Measurements from ENCODE around the gene TINCR.
"Not testable (repeated sequence)": the region's sequence is repeated elsewhere in the genome, so short reads cannot be mapped to it uniquely, and the experiment has no call there.

Gene TINCR

GRCh38 chr19:5558101-5558621 lies 9.6 kb downstream of the TINCR start:
- no peak for DNase-seq (ENCODE audit: low read depth in 2 of 2)

- no peak for DNase-seq (ENCODE audit: low read depth in 2 of 2)
These were observed 10.1 kb downstream of the TINCR start for GRCh38 chr19:5557691-5558090.

GRCh38 chr19:5554828-5555227 lies 12.9 kb downstream of the TINCR start:
- no peak for DNase-seq (ENCODE audit: low read depth in 2 of 2)

- DNase-seq (ENCODE audit: low read depth in 2 of 2), result no peak
These were observed 13.9 kb downstream of the TINCR start for GRCh38 chr19:5553892-5554291.

- peak in 1 of 2 experiments; percentile 8 for DNase-seq (ENCODE audit: low read depth in 2 of 2)
These were observed 19.9 kb downstream of the TINCR start for GRCh38 chr19:5547881-5548280.

DNA sequence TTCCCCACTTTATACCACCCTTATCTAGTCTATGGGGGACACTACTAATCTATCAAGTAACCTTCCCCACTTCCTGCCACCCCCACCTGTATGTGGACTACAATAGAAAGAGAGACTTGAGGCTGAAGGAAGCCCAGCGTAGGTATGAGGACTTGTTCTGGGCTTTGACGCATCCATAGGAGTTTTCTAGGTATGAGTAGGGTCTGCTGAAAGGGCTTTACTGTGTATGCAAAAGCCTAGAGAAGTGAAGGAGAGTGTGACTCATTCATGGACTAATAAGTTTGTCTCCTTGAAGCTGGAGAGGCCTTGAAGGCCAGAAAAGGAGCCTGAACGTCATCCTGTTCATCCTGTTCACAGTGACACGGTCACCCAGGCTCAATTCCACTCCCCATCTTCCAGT lies 21.8 kb downstream of the TINCR start:
- DNase-seq (ENCODE audit: low read depth in 2 of 2), result no peak

DNA sequence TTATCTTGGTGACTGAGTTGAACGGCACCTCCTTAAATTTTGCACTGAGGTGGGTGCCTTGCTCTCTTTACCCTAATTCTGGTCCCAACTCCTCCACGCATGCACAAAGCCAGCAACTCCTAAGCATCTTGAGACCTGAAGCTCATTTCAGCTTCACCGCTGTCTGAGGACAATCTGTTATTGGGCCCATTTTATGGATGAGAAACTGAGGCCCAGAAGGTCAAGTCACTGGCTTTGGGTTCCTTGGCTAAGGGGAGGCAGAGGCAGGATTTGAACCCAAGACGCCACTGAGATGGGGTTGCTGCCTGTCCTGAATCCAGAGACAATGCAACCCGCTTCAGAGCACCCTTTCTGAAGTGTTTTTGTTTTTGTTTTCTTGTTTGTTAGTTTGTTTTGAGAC lies 22.7 kb downstream of the TINCR start:
- DNase-seq (ENCODE audit: low read depth in 2 of 2), result no peak

GRCh38 chr19:5542665-5543064 lies 25.1 kb downstream of the TINCR start:
- no peak for DNase-seq (ENCODE audit: low read depth in 2 of 2)

GRCh38 chr19:5541456-5541855 lies 26.3 kb downstream of the TINCR start:
- no peak for DNase-seq (ENCODE audit: low read depth in 2 of 2)

- no peak for DNase-seq (ENCODE audit: low read depth in 2 of 2)
These were observed 27.5 kb downstream of the TINCR start for GRCh38 chr19:5540208-5540607.

DNA sequence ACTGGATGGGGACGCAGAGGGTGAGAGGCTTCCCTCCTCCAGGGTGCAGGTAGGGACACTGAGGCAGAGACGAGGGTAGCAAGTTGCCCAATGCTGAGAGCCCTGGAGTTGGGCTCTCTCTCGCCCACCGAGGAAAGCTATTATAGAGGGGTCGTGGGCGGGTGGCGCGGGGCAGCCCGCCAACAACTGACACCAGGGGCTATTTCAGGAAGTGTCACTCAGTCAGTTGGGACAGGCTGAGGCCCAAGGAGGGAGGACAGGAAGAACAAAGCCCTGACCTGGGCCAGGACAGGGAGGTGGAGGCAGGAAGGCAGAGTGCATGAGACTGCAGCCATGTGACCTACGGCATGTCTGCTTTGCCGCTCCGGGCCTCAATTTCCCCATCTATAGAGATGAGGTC lies 29.9 kb downstream of the TINCR start:
- DNase-seq (ENCODE audit: low read depth in 2 of 2), result no peak

GRCh38 chr19:5536982-5537579 lies 30.7 kb downstream of the TINCR start:
- DNase-seq (ENCODE audit: low read depth in 2 of 2), result not testable (repeated sequence)

GRCh38 chr19:5536337-5536894 lies 31.3 kb downstream of the TINCR start:
- DNase-seq (ENCODE audit: low read depth in 2 of 2), result no peak

- DNase-seq (ENCODE audit: low read depth in 2 of 2), result peak in 1 of 2 experiments; percentile 8
These were observed 32.8 kb downstream of the TINCR start for GRCh38 chr19:5534787-5535586.

- no peak for DNase-seq (ENCODE audit: low read depth in 2 of 2)
These were observed 34.5 kb downstream of the TINCR start for GRCh38 chr19:5533257-5533656.

GRCh38 chr19:5530701-5531100 lies 37.1 kb downstream of the TINCR start:
- DNase-seq (ENCODE audit: low read depth in 2 of 2), result no peak

- DNase-seq (ENCODE audit: low read depth in 2 of 2), result no peak
These were observed 41.1 kb downstream of the TINCR start for GRCh38 chr19:5526691-5527090.

DNA sequence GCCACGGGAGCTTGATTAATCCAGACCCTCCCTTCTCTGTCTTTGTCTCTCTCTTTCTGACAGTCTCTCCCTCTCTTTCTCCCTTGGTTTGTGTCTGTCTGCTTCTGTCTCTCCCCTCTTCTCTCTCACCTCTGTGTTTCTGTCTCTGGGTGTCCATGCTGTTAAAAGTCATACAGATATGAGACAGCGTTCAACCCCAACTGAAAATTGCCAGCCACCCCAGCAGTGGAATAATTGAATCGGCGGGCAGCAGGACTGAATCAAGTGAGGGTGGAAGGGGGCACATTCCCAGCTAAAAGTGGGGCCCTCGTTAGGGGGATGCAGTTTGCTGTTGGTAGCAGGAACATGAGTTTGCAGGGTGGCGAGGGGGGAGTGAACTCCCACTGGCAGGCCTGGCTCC lies 43.7 kb downstream of the TINCR start:
- no peak for DNase-seq (ENCODE audit: low read depth in 2 of 2)

- no peak for DNase-seq (ENCODE audit: low read depth in 2 of 2)
These were observed 45.6 kb downstream of the TINCR start for GRCh38 chr19:5522106-5522505.

- no peak for DNase-seq (ENCODE audit: low read depth in 2 of 2)
These were observed 47.3 kb downstream of the TINCR start for GRCh38 chr19:5520501-5520900.

- no peak for DNase-seq (ENCODE audit: low read depth in 2 of 2)
These were observed 48.7 kb downstream of the TINCR start for GRCh38 chr19:5519076-5519475.

- DNase-seq (ENCODE audit: low read depth in 2 of 2), result no peak
These were observed 52.0 kb downstream of the TINCR start for GRCh38 chr19:5515737-5516136.

GRCh38 chr19:5514001-5514400 lies 53.8 kb downstream of the TINCR start:
- no peak for DNase-seq (ENCODE audit: low read depth in 2 of 2)
